Prostate gland (tissue), 2 donors: ENCODE results near the gene MED17. TPM values are rescaled to one million over a fixed set of nuclear protein-coding genes. Genes with fewer than 3 reads are reported as not detected.
A peak's percentile ranks its signal among the peaks of the same experiment; 100 is the strongest.

Experiments
- DNase-seq: peaks from one replicate; pipeline ENCODE4 v3.0.0-alpha.2; 2019; ENCODE audit warnings: low spot score
- H3K27ac ChIP-seq, 2 donors: fragments of 200-600 bp; sonication (generic); 2 replicates each; pipeline ENCODE4 v1.5.1; 2017 to 2019
- H3K27me3 ChIP-seq: fragments of 200-600 bp; sonication (generic); replicated peaks from 2 replicates; pipeline ENCODE4 v1.5.1; 2019; ENCODE audit not compliant: insufficient read depth
- H3K36me3 ChIP-seq, 2 donors: fragments of 200-600 bp; sonication (generic); 1 replicate in 1 of 2; 2 replicates in 1 of 2; pipeline versions ENCODE4 v1.5.1 to v1.8.1; 2017 to 2019
- H3K4me1 ChIP-seq: fragments of 200-600 bp; sonication (generic); replicated peaks from 2 replicates; pipeline ENCODE4 v1.5.1; 2019
- H3K4me3 ChIP-seq, 2 donors: fragments of 200-600 bp; sonication (generic); 2 replicates each; pipeline ENCODE4 v1.5.1; 2017 to 2019
- H3K9me3 ChIP-seq: fragments of 200-600 bp; sonication (generic); 2 replicates; pipeline ENCODE4 v1.5.1; 2017
- POLR2A ChIP-seq: fragments of 450-650 bp; IDR thresholded peaks from one replicate; pipeline ENCODE4 v1.6.1; 2016; ENCODE audit warnings: antibody characterized with exemption, mild to moderate bottlenecking
- POLR2AphosphoS5 ChIP-seq: sonication (generic); formaldehyde crosslinking; IDR thresholded peaks from one replicate; pipeline ENCODE4 v1.6.1; 2017; ENCODE audit warnings: antibody characterized with exemption
- WGBS: methylation state at CpG from one replicate; pipeline ENCODE4 v1.1.5; 2018; 5-methylcytosine and 5-hydroxymethylcytosine counted together
- intact Hi-C: fragments of 100-400 bp; cut with DNase I; formaldehyde crosslinking; loops from one replicate; pipeline ENCODE4 v1.14.2; 2022
- total RNA-seq, 2 donors: library from RNA; depleted of rRNA; stranded (reverse); fragments of >200 nt; gene quantifications; one replicate each; pipeline ENCODE4 v1.1.0, GENCODE V29; 2016
- TF ChIP-seq, protein P1 (sequence below), 4 experiments: fragments of 200-600 bp in 2 of 4; fragments of 450-650 bp in 2 of 4; sonication (generic) in 2 of 4; IDR thresholded peaks; 1 replicate in 3 of 4; 2 replicates in 1 of 4; pipeline ENCODE4 v1.5.1; 2016 to 2019; ENCODE audit warnings: antibody characterized with exemption in 4 of 4, mild to moderate bottlenecking in 2 of 4, moderate library complexity in 2 of 4

The MED17 gene
- total RNA-seq, 2 donors from 2014 or later, result 22.4 to 31.4 TPM

- Histone ChIP-seq H3K4me1 (peaks cover 10% of the 10 kb centered on the region), H3K9me3 (no peaks in the 10 kb centered on the region), H3K27me3 (no peaks in the 10 kb centered on the region), H3K36me3 (no peaks in the 10 kb centered on the region), H3K4me3 (peak overlapping the region; percentile 86 to 93), H3K27ac (peak overlapping the region; percentile 92 to 96)
- TF ChIP-seq, protein P1, sequence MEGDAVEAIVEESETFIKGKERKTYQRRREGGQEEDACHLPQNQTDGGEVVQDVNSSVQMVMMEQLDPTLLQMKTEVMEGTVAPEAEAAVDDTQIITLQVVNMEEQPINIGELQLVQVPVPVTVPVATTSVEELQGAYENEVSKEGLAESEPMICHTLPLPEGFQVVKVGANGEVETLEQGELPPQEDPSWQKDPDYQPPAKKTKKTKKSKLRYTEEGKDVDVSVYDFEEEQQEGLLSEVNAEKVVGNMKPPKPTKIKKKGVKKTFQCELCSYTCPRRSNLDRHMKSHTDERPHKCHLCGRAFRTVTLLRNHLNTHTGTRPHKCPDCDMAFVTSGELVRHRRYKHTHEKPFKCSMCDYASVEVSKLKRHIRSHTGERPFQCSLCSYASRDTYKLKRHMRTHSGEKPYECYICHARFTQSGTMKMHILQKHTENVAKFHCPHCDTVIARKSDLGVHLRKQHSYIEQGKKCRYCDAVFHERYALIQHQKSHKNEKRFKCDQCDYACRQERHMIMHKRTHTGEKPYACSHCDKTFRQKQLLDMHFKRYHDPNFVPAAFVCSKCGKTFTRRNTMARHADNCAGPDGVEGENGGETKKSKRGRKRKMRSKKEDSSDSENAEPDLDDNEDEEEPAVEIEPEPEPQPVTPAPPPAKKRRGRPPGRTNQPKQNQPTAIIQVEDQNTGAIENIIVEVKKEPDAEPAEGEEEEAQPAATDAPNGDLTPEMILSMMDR (IDR thresholded peaks at IDR 0.05), result no peak
- TF ChIP-seq POLR2AphosphoS5, result no peak
- no peak for TF ChIP-seq POLR2A
- intact Hi-C loops, result loop anchor here (5.0 to 10.0 kb wide), 2 partner anchors 43 to 120 kb away; partner anchors contain the start of genes C11orf54, CEP295 and TAF1D
- WGBS, result under 1% methylated on average over 13 of the region's 13 CpGs
- no peak for DNase-seq
Observed at GRCh38 chr11:93784935-93785360, 866 bp downstream of the MED17 start.

- no peaks in the 10 kb centered on the region for H3K9me3 ChIP-seq
- H3K36me3 ChIP-seq, result peaks cover 15 to 16% of the 10 kb centered on the region in 2 donors
- no peaks in the 10 kb centered on the region for H3K27me3 ChIP-seq
- intact Hi-C loops, result no loop called here
- 77% methylated on average over 5 of the region's 5 CpGs for WGBS
- DNase-seq, result no peak
- no peaks in the 10 kb centered on the region for H3K4me1 ChIP-seq
- H3K4me3 ChIP-seq, result no peak overlapping the region
- TF ChIP-seq, protein P1 (IDR thresholded peaks at IDR 0.05), result no peak
- TF ChIP-seq POLR2AphosphoS5, result no peak
- no peak for TF ChIP-seq POLR2A
- no peak overlapping the region for H3K27ac ChIP-seq
Observed at GRCh38 chr11:93791493-93791892, 7.4 kb downstream of the MED17 start.

DNA sequence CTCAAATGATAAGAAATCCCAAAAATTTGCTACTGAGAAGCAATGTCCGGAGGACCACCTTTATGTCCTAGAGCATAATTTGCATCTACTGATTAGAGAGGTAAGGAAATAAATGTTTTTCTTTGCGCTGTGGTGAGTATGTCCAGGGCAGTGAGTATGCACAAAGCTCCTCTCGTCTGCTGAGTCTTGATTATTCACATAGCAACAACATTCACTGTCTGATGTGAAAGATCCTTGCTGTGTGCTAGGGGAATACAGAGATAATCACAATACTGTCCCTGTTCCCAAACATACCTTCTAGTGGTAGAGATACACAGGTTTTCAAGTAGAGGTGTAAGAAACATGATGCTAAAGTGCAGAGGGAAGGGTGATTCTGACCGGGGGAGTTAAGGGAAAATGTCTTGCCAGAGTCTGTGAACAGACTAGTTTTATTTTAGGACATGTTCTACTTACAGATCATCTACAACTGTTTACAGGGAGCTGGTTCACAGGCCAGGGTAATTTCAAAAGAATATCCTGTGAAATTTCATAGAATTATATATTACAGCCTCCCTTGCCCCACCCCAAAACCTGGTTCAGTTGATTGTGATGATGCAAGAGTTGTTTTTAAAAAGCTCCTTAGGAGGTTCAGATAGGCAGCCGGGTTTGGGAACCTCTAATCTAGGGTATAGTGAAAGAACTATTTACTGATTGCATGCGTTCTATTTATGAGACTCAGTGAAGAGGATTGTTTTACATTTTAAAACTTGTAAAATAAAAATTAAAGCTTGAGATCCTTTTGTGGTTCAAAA, 12.6 kb downstream of the MED17 start:
- Histone ChIP-seq H3K27ac (no peak overlapping the region), H3K27me3 (no peaks in the 10 kb centered on the region), H3K4me3 (no peak overlapping the region), H3K4me1 (no peaks in the 10 kb centered on the region), H3K36me3 (peaks cover 17 to 19% of the 10 kb centered on the region in 2 donors), H3K9me3 (no peaks in the 10 kb centered on the region)
- intact Hi-C loops, result no loop called here
- TF ChIP-seq, protein P1 (IDR thresholded peaks at IDR 0.05), result no peak
- no peak for TF ChIP-seq POLR2A
- no peak for TF ChIP-seq POLR2AphosphoS5
- WGBS, result 93% methylated on average over 6 of the region's 6 CpGs
- no peak for DNase-seq

GRCh38 chr11:93801366-93801765, 17.3 kb downstream of the MED17 start:
- WGBS, result 32% methylated on average over 2 of the region's 2 CpGs
- intact Hi-C loops, result no loop called here
- Histone ChIP-seq H3K36me3 (peaks cover 9 to 11% of the 10 kb centered on the region in 2 donors), H3K27ac (no peak overlapping the region), H3K4me1 (no peaks in the 10 kb centered on the region), H3K9me3 (no peaks in the 10 kb centered on the region), H3K27me3 (no peaks in the 10 kb centered on the region), H3K4me3 (no peak overlapping the region)
- TF ChIP-seq POLR2A (no peak), POLR2AphosphoS5 (no peak)
- TF ChIP-seq, protein P1 (IDR thresholded peaks at IDR 0.05), result no peak
- no peak for DNase-seq

GRCh38 chr11:93804879-93805278, 20.8 kb downstream of the MED17 start:
- H3K36me3 ChIP-seq, result peaks cover 0 to 7% of the 10 kb centered on the region in 2 donors
- no peak overlapping the region for H3K4me3 ChIP-seq
- H3K27me3 ChIP-seq, result no peaks in the 10 kb centered on the region
- no peak for DNase-seq
- no peak overlapping the region for H3K27ac ChIP-seq
- intact Hi-C loops, result no loop called here
- WGBS, result 95% methylated on average over 2 of the region's 2 CpGs
- TF ChIP-seq POLR2AphosphoS5 (no peak), POLR2A (no peak)
- TF ChIP-seq, protein P1 (IDR thresholded peaks at IDR 0.05), result no peak
- H3K9me3 ChIP-seq, result no peaks in the 10 kb centered on the region
- no peaks in the 10 kb centered on the region for H3K4me1 ChIP-seq
